K562 (cell line): Measurements from ENCODE around the gene ITGB6. TPM values are rescaled to one million over a fixed set of nuclear protein-coding genes. Genes with fewer than 3 reads are reported as not detected.

ENCODE experiments used
- ATAC-seq: fragments of 200-7000 bp; cut with Tn5 transposase; 3 replicates; pipeline ENCODE4 v1.9.1; 2020; ENCODE audit warnings: moderate library complexity
- BruUV-seq: library from RNA; stranded (reverse); fragments of 400-500 nt; replicated peaks from 2 replicates; lab custom pipeline; 2021; lab: Mats Ljungman, UMichigan
- CTCF ChIA-PET: fragments of 300-600 bp; formaldehyde crosslinking; extraction: SDS; loops from one replicate; lab custom pipeline; 2021; ENCODE audit warnings: low intra/inter-chr PET ratio; lab: Yijun Ruan, JAX
- POLR2A ChIA-PET: fragments of 300-600, 350-650 bp; sonication (Branson Sonifier 250); formaldehyde crosslinking; extraction: SDS; loops from one replicate; lab custom pipeline; 2021; ENCODE audit warnings: antibody characterized with exemption, inconsistent platforms; lab: Yijun Ruan, JAX
- DNase-seq, 4 experiments: peaks; one replicate each; pipeline versions ENCODE4 v3.0.0 to v3.0.0-alpha.2; 2011 to 2018; ENCODE audit warnings: low spot score in 3 of 4, mixed read lengths in 3 of 4; ENCODE audit errors: extremely low read depth in 1 of 4
- FAIRE-seq: peaks from 2 replicates; lab custom pipeline; 2011; peaks lifted over from hg19 to GRCh38; lab: Jason Lieb, UNC
- H2AFZ ChIP-seq: 2 replicates; pipeline ENCODE4 v1.6.0; 2011; ENCODE audit warnings: low read depth, low read length, control low read depth, inconsistent platforms
- H3K27ac ChIP-seq: fragments of 200-600 bp; 3 replicates; pipeline ENCODE4 v1.8.0; 2011; ENCODE audit warnings: low read depth, mild to moderate bottlenecking, control low read depth, inconsistent platforms, low read length, moderate library complexity, mixed read lengths; ENCODE audit errors: extremely low read depth
- H3K27me3 ChIP-seq, 2 experiments: fragments of 300-600 bp in 1 of 2; 2 replicates in 1 of 2; 3 replicates in 1 of 2; pipeline versions ENCODE4 v1.6.0 to v1.8.0; 2011; ENCODE audit warnings: inconsistent platforms in 2 of 2, low read length in 2 of 2, mild to moderate bottlenecking in 1 of 2, mixed read lengths in 1 of 2, moderate library complexity in 1 of 2; ENCODE audit not compliant: control insufficient read depth in 2 of 2, insufficient read depth in 2 of 2
- H3K36me3 ChIP-seq: fragments of 300-600 bp; 3 replicates; pipeline ENCODE4 v1.8.0; 2011; ENCODE audit warnings: mild to moderate bottlenecking, low read length, inconsistent platforms; ENCODE audit not compliant: control insufficient read depth, insufficient read depth
- H3K4me1 ChIP-seq, 2 experiments: fragments of 200-600 bp in 1 of 2; replicated peaks in 1 of 2; 2 replicates in 1 of 2; 3 replicates in 1 of 2; pipeline versions ENCODE4 v1.5.1 to v1.8.0; 2011; ENCODE audit warnings: inconsistent platforms in 2 of 2, low read length in 2 of 2, mild to moderate bottlenecking in 1 of 2, mixed read lengths in 1 of 2, moderate library complexity in 1 of 2; ENCODE audit not compliant: control insufficient read depth in 2 of 2, insufficient read depth in 2 of 2
- H3K4me2 ChIP-seq: 2 replicates; pipeline ENCODE4 v1.6.1; 2011; ENCODE audit warnings: low read length, control low read depth, inconsistent platforms, mixed read lengths; ENCODE audit not compliant: insufficient read depth
- H3K4me3 ChIP-seq: fragments of 200-600 bp; sonication (generic), shearing (Covaris generic); 2 replicates; pipeline ENCODE4 v1.5.1; 2016; ENCODE audit warnings: control low read depth, inconsistent platforms
- H3K79me2 ChIP-seq: fragments of 200-600 bp; 3 replicates; pipeline ENCODE4 v1.8.0; 2011; ENCODE audit warnings: low read length, inconsistent platforms; ENCODE audit not compliant: control insufficient read depth, insufficient read depth
- H3K9ac ChIP-seq, 2 experiments: 2 replicates each; pipeline versions ENCODE4 v1.6.0 to v1.6.1; 2011; ENCODE audit warnings: low read depth in 2 of 2, low read length in 2 of 2, control low read depth in 1 of 2, inconsistent platforms in 1 of 2, mild to moderate bottlenecking in 1 of 2, mixed read lengths in 1 of 2; ENCODE audit not compliant: insufficient read depth in 1 of 2
- H3K9me1 ChIP-seq: one replicate; pipeline ENCODE4 v1.6.0; 2011; ENCODE audit warnings: inconsistent platforms, mild to moderate bottlenecking, low read length, moderate library complexity; ENCODE audit not compliant: control insufficient read depth, insufficient read depth
- H3K9me3 ChIP-seq: replicated peaks from 2 replicates; pipeline ENCODE4 v1.5.1; 2011; ENCODE audit warnings: low read depth, low read length, inconsistent platforms; ENCODE audit not compliant: control insufficient read depth, insufficient read depth
- H4K20me1 ChIP-seq: replicated peaks from 2 replicates; pipeline ENCODE4 v1.6.1; 2011; ENCODE audit warnings: low read length, inconsistent platforms, mixed read lengths; ENCODE audit not compliant: control insufficient read depth, insufficient read depth
- CCAR2 ChIP-seq: fragments of 200-400 bp; formaldehyde crosslinking; IDR thresholded peaks from 2 replicates; pipeline ENCODE4 v1.6.1; 2017; ENCODE audit warnings: mild to moderate bottlenecking, low read depth, low read length
- FOS ChIP-seq: IDR thresholded peaks from 3 replicates; pipeline ENCODE4 v1.6.1; 2011; ENCODE audit not compliant: insufficient read length; ENCODE audit errors: extremely low read depth
- RUNX1 ChIP-seq: sonication (generic); IDR thresholded peaks from 2 replicates; pipeline ENCODE4 v1.6.1; 2016; ENCODE audit warnings: antibody characterized with exemption, low read depth
- SAFB ChIP-seq: fragments of 200-400 bp; formaldehyde crosslinking; IDR thresholded peaks from 2 replicates; pipeline ENCODE4 v1.6.1; 2017; ENCODE audit warnings: low read depth, low read length, borderline replicate concordance
- TRIM28 ChIP-seq: fragments of 450-650 bp; IDR thresholded peaks from 2 replicates; pipeline ENCODE4 v1.6.1; 2017
- WGBS: fragments of 100-300 bp; shearing (Covaris generic); methylation state at CpG from one replicate; pipeline ENCODE4 v1.1.6; 2016; ENCODE audit warnings: low coverage, mixed read lengths; ENCODE audit not compliant: insufficient coverage; ENCODE audit errors: missing lambda C conversion rate; 5-methylcytosine and 5-hydroxymethylcytosine counted together
- in situ Hi-C: fragments of 300-500 bp; cut with MboI; formaldehyde crosslinking; loops from 4 replicates; pipeline ENCODE4 v1.15.0; 2018; ENCODE audit warnings: inconsistent platforms, mixed read lengths
- intact Hi-C: fragments of 100-400 bp; cut with micrococcal nuclease; formaldehyde crosslinking; loops from 2 replicates; pipeline ENCODE4 v1.14.2; 2022
- polyA plus RNA-seq, 8 experiments: library from polyadenylated mRNA; depleted of rRNA in 4 of 8; stranded (reverse) in 5 of 8; unstranded in 3 of 8; fragments of >200 nt; fragmentation: Nextera tagmentation in 2 of 8; fragmentation: Illumina TruSeq in 1 of 8; extraction: Ambion mirVana in 2 of 8; extraction: Trizol in 1 of 8; gene quantifications; 2 replicates each; pipeline versions ENCODE4 v1.2.1 to v1.2.3, GENCODE V29; 2011 to 2014; ENCODE audit warnings: inconsistent platforms in 1 of 8, missing spikeins in 1 of 8
- total RNA-seq, 7 experiments: library from RNA; depleted of rRNA in 6 of 7; stranded (reverse); fragments of >200 nt in 6 of 7; fragmentation: Illumina TruSeq in 2 of 7; extraction: Trizol in 2 of 7; gene quantifications; 2 replicates each; pipeline versions ENCODE4 v1.2.1 to v1.2.3, GENCODE V29; 2011 to 2021; ENCODE audit warnings: low replicate concordance in 1 of 7
- TF ChIP-seq, protein P1 (sequence below): sonication (generic); formaldehyde crosslinking; IDR thresholded peaks from 2 replicates; pipeline ENCODE4 v1.8.1; 2023; ENCODE audit warnings: mild to moderate bottlenecking, missing genetic modification reagents

The ITGB6 gene
- total and polyA plus RNA-seq, 9 of the 15 experiments (the other 6 are each of a cell fraction or from before 2014, with no cell fraction given), result 0.18 TPM; not detected in 8

DNA sequence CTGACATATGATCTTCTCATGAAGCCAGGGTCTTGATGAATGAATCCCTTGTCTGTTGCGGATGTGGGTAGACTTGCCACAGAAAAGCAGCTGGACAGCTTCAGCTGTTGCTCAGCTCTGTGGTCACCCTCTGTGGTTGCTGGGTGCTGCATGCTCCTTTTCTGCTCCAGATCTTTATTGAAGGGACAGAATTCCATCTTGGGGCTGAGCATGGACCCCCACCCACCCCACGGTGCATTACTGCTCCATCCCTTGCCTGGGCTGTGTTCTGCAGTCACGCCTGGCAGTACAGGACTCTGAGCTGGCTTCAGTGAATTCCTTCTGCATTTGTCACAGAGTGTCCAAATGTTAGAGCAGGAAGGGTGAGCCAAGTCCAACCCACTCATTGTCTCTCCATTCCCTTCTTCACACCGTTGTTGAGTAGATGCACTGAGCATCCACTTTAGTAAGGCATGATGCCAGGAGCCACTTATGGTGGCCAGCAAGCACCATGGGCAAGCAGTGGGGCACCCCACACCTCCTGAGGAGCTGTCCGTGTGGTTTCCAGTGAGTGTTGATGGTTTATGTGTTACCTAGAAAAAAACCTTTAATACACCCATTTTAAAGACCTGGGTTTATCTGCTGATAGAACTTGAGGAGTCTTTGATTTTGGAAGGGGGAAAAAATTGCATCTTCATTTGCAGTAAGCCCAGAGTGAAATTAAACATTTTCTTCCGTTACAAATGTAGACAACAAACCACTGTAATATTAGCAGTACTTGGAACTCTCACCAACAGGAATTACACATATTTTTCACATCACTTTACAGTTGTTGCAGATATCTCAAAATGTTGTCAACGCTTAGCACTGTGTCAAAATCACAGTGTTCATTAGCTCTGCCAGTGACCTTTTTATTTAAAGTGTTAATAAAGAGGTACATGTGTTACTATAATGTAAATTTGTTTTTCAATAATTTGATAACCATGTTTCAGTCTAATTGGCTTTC, 14.7 kb upstream of the ITGB6 start:
- Histone ChIP-seq H3K9ac (no peak overlapping the region), H4K20me1 (no peaks in the 10 kb centered on the region), H3K27me3 (0 out of 5 replicates have a peak, but pooled peaks cover 0 to 5% of the 10 kb centered on the region in 2 experiments), H3K4me3 (no peak overlapping the region), H3K36me3 (no peaks in the 10 kb centered on the region), H2AFZ (no peak overlapping the region), H3K4me1 (no peaks in the 10 kb centered on the region), H3K27ac (no peak overlapping the region), H3K4me2 (no peak overlapping the region), H3K9me3 (no peaks in the 10 kb centered on the region), H3K79me2 (no peaks in the 10 kb centered on the region), H3K9me1 (no peaks in the 10 kb centered on the region)
- ChIA-PET CTCF (no interaction called here), POLR2A (no interaction called here)
- no TSS peak for BruUV-seq
- in situ Hi-C loops, result no loop called here
- 3% methylated on average over 7 of the region's 7 CpGs for WGBS
- DNase-seq, result no peak
- TF ChIP-seq, protein P1, sequence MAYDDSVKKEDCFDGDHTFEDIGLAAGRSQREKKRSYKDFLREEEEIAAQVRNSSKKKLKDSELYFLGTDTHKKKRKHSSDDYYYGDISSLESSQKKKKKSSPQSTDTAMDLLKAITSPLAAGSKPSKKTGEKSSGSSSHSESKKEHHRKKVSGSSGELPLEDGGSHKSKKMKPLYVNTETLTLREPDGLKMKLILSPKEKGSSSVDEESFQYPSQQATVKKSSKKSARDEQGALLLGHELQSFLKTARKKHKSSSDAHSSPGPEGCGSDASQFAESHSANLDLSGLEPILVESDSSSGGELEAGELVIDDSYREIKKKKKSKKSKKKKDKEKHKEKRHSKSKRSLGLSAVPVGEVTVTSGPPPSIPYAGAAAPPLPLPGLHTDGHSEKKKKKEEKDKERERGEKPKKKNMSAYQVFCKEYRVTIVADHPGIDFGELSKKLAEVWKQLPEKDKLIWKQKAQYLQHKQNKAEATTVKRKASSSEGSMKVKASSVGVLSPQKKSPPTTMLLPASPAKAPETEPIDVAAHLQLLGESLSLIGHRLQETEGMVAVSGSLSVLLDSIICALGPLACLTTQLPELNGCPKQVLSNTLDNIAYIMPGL, result no peak
- no peak for TF ChIP-seq TRIM28
- no peak for TF ChIP-seq RUNX1
- no peak for TF ChIP-seq FOS
- TF ChIP-seq CCAR2, result no peak
- TF ChIP-seq SAFB, result no peak
- FAIRE-seq, result no peak
- no peak for ATAC-seq
- intact Hi-C loops, result no loop called here
